WTC11 (cell line): Measurements from ENCODE around the gene IFT88. TPM values are rescaled to one million over a fixed set of nuclear protein-coding genes. Genes with fewer than 3 reads are reported as not detected.

Experiments used
- ATAC-seq: fragments of 200-7000 bp; cut with Tn5 transposase; 2 replicates; pipeline ENCODE4 v1.10.0; 2021; ENCODE audit warnings: mild to moderate bottlenecking, moderate library complexity
- CTCF ChIA-PET: fragments of 300-600 bp; sonication (Branson Sonifier 250); formaldehyde crosslinking; loops from one replicate; lab custom pipeline; 2021; ENCODE audit warnings: antibody characterized with exemption; lab: Charles Lee
- POLR2A ChIA-PET: fragments of 350-600 bp; sonication (Branson Sonifier 250); formaldehyde crosslinking; loops from one replicate; lab custom pipeline; 2021; ENCODE audit warnings: antibody characterized with exemption; lab: Charles Lee
- DNase-seq: peaks from one replicate; pipeline ENCODE4 v3.0.0; 2021; ENCODE audit warnings: low spot score
- H3K27ac Mint-ChIP-seq: 2 replicates; pipeline ENCODE4 v1.8.0; 2021; ENCODE audit warnings: mixed read lengths
- H3K27me3 Mint-ChIP-seq: 2 replicates; pipeline ENCODE4 v1.8.0; 2021; ENCODE audit warnings: low read depth, mild to moderate bottlenecking, moderate library complexity, mixed read lengths
- H3K36me3 Mint-ChIP-seq: 2 replicates; pipeline ENCODE4 v1.8.0; 2021; ENCODE audit warnings: mixed read lengths
- H3K4me1 Mint-ChIP-seq: 2 replicates; pipeline ENCODE4 v1.8.0; 2022; ENCODE audit warnings: mixed read lengths
- H3K4me3 Mint-ChIP-seq: 2 replicates; pipeline ENCODE4 v1.8.0; 2021; ENCODE audit warnings: mild to moderate bottlenecking, moderate library complexity, mixed read lengths
- H3K9me3 Mint-ChIP-seq: 2 replicates; pipeline ENCODE4 v1.8.0; 2021; ENCODE audit warnings: mixed read lengths
- AFF4 ChIP-seq: sonication (generic); formaldehyde crosslinking; IDR thresholded peaks from 2 replicates; pipeline ENCODE4 v1.8.1; 2023; ENCODE audit warnings: mild to moderate bottlenecking, missing genetic modification reagents, borderline replicate concordance
- ATF3 ChIP-seq: sonication (generic); formaldehyde crosslinking; conservative IDR thresholded peaks from 2 replicates; pipeline ENCODE4 v1.8.1; 2022; ENCODE audit warnings: mild to moderate bottlenecking, missing genetic modification reagents
- ATF6 ChIP-seq: sonication (generic); formaldehyde crosslinking; IDR thresholded peaks from 2 replicates; pipeline ENCODE4 v1.8.1; 2023; ENCODE audit warnings: mild to moderate bottlenecking, missing genetic modification reagents
- ELF4 ChIP-seq: sonication (generic); formaldehyde crosslinking; IDR thresholded peaks from 2 replicates; pipeline ENCODE4 v1.8.1; 2022; ENCODE audit warnings: low read depth, mild to moderate bottlenecking, moderate library complexity, missing genetic modification reagents
- ESRRA ChIP-seq: sonication (generic); formaldehyde crosslinking; IDR thresholded peaks from 2 replicates; pipeline ENCODE4 v1.8.1; 2022; ENCODE audit warnings: mild to moderate bottlenecking, missing genetic modification reagents, borderline replicate concordance
- FOXJ3 ChIP-seq: sonication (generic); formaldehyde crosslinking; IDR thresholded peaks from 2 replicates; pipeline ENCODE4 v1.9.0; 2021; ENCODE audit warnings: missing genetic modification reagents, mild to moderate bottlenecking, borderline replicate concordance
- FOXP1 ChIP-seq: sonication (generic); formaldehyde crosslinking; IDR thresholded peaks from 2 replicates; pipeline ENCODE4 v1.8.0; 2022; ENCODE audit warnings: missing genetic modification reagents, mild to moderate bottlenecking, moderate library complexity, borderline replicate concordance
- HMGA2 ChIP-seq: fragments of 250-450 bp; sonication (Bioruptor Pico); IDR thresholded peaks from 2 replicates; pipeline ENCODE4 v1.4.0; 2021; ENCODE audit warnings: mild to moderate bottlenecking, moderate library complexity
- KAT7 ChIP-seq: sonication (generic); formaldehyde crosslinking; IDR thresholded peaks from 2 replicates; pipeline ENCODE4 v1.8.1; 2023; ENCODE audit warnings: missing genetic modification reagents, mild to moderate bottlenecking, borderline replicate concordance
- NR1H2 ChIP-seq: sonication (generic); formaldehyde crosslinking; IDR thresholded peaks from 2 replicates; pipeline ENCODE4 v1.9.0; 2021; ENCODE audit warnings: mild to moderate bottlenecking, moderate library complexity, missing genetic modification reagents
- NR3C1 ChIP-seq: sonication (generic); formaldehyde crosslinking; conservative IDR thresholded peaks from 2 replicates; pipeline ENCODE4 v1.8.1; 2023; ENCODE audit warnings: low read depth, mild to moderate bottlenecking, missing genetic modification reagents
- PREB ChIP-seq: sonication (generic); formaldehyde crosslinking; IDR thresholded peaks from 2 replicates; pipeline ENCODE4 v1.8.1; 2022; ENCODE audit warnings: mild to moderate bottlenecking, missing genetic modification reagents, moderate library complexity, borderline replicate concordance
- SMAD3 ChIP-seq: sonication (generic); formaldehyde crosslinking; IDR thresholded peaks from 2 replicates; pipeline ENCODE4 v1.8.0; 2022; ENCODE audit warnings: missing genetic modification reagents, mild to moderate bottlenecking, borderline replicate concordance
- SP1 ChIP-seq: sonication (generic); formaldehyde crosslinking; conservative IDR thresholded peaks from 2 replicates; pipeline ENCODE4 v1.8.1; 2022; ENCODE audit warnings: missing genetic modification reagents
- ZNF121 ChIP-seq: sonication (generic); formaldehyde crosslinking; IDR thresholded peaks from 2 replicates; pipeline ENCODE4 v1.8.0; 2023; ENCODE audit warnings: missing genetic modification reagents
- ZNF219 ChIP-seq: sonication (generic); formaldehyde crosslinking; IDR thresholded peaks from 2 replicates; pipeline ENCODE4 v1.8.0; 2023; ENCODE audit warnings: missing genetic modification reagents, mild to moderate bottlenecking, borderline replicate concordance
- ZNF317 ChIP-seq: sonication (generic); formaldehyde crosslinking; IDR thresholded peaks from 2 replicates; pipeline ENCODE4 v1.8.1; 2023; ENCODE audit warnings: low read depth, mild to moderate bottlenecking, moderate library complexity, missing genetic modification reagents, borderline replicate concordance
- ZNF671 ChIP-seq: fragments of 250-450 bp; sonication (Bioruptor Pico); IDR thresholded peaks from 2 replicates; pipeline ENCODE4 v1.8.0; 2021; ENCODE audit warnings: mild to moderate bottlenecking
- total RNA-seq: library from RNA; stranded (reverse); gene quantifications from 3 replicates; pipeline ENCODE4 v1.2.3, GENCODE V29; 2021
- TF ChIP-seq, protein P1 (sequence below): sonication (generic); formaldehyde crosslinking; IDR thresholded peaks from 2 replicates; pipeline ENCODE4 v1.8.1; 2023; ENCODE audit warnings: mild to moderate bottlenecking, missing genetic modification reagents
- TF ChIP-seq, protein P2 (sequence below): sonication (generic); formaldehyde crosslinking; IDR thresholded peaks from 2 replicates; pipeline ENCODE4 v1.8.0; 2022; ENCODE audit warnings: missing genetic modification reagents

Gene IFT88
- total RNA-seq, 1 experiment from 2014 or later = 6.5 TPM

- TF ChIP-seq, protein P1, sequence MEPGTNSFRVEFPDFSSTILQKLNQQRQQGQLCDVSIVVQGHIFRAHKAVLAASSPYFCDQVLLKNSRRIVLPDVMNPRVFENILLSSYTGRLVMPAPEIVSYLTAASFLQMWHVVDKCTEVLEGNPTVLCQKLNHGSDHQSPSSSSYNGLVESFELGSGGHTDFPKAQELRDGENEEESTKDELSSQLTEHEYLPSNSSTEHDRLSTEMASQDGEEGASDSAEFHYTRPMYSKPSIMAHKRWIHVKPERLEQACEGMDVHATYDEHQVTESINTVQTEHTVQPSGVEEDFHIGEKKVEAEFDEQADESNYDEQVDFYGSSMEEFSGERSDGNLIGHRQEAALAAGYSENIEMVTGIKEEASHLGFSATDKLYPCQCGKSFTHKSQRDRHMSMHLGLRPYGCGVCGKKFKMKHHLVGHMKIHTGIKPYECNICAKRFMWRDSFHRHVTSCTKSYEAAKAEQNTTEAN (CRISPR knock-in tag) = no peak
- no peak for TF ChIP-seq NR1H2 (CRISPR knock-in tag)
- no peak for TF ChIP-seq SP1 (CRISPR knock-in tag)
- TF ChIP-seq ATF6 (CRISPR knock-in tag) = no peak
- no peak for TF ChIP-seq ELF4 (CRISPR knock-in tag)
- no peak for TF ChIP-seq ZNF317 (CRISPR knock-in tag)
- no peak for TF ChIP-seq FOXJ3
- TF ChIP-seq FOXP1 (CRISPR knock-in tag) = no peak
- TF ChIP-seq PREB (CRISPR knock-in tag) = no peak
- no peak for TF ChIP-seq ZNF219 (CRISPR knock-in tag)
- no peak for TF ChIP-seq ZNF671 (CRISPR knock-in tag)
- no peak for TF ChIP-seq HMGA2 (CRISPR knock-in tag)
- no peak for TF ChIP-seq ATF3 (CRISPR knock-in tag)
- no peak for TF ChIP-seq AFF4
- no peak for TF ChIP-seq ZNF121
- TF ChIP-seq NR3C1 (CRISPR knock-in tag) = no peak
- TF ChIP-seq ESRRA = no peak
- no peak for TF ChIP-seq SMAD3 (CRISPR knock-in tag)
- TF ChIP-seq, protein P2, sequence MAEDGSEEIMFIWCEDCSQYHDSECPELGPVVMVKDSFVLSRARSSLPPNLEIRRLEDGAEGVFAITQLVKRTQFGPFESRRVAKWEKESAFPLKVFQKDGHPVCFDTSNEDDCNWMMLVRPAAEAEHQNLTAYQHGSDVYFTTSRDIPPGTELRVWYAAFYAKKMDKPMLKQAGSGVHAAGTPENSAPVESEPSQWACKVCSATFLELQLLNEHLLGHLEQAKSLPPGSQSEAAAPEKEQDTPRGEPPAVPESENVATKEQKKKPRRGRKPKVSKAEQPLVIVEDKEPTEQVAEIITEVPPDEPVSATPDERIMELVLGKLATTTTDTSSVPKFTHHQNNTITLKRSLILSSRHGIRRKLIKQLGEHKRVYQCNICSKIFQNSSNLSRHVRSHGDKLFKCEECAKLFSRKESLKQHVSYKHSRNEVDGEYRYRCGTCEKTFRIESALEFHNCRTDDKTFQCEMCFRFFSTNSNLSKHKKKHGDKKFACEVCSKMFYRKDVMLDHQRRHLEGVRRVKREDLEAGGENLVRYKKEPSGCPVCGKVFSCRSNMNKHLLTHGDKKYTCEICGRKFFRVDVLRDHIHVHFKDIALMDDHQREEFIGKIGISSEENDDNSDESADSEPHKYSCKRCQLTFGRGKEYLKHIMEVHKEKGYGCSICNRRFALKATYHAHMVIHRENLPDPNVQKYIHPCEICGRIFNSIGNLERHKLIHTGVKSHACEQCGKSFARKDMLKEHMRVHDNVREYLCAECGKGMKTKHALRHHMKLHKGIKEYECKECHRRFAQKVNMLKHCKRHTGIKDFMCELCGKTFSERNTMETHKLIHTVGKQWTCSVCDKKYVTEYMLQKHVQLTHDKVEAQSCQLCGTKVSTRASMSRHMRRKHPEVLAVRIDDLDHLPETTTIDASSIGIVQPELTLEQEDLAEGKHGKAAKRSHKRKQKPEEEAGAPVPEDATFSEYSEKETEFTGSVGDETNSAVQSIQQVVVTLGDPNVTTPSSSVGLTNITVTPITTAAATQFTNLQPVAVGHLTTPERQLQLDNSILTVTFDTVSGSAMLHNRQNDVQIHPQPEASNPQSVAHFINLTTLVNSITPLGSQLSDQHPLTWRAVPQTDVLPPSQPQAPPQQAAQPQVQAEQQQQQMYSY (CRISPR knock-in tag) = no peak
- no peak for TF ChIP-seq KAT7 (CRISPR knock-in tag)
- TF ChIP-seq, all 79 proteins: peak for 0
- CTCF ChIA-PET = interaction anchor here (1.1 kb wide), 1 partner anchor 165 kb away, joined by 5 read pairs; no protein-coding TSS in a partner anchor
- no peak overlapping the region for H3K4me3 Mint-ChIP-seq
- POLR2A ChIA-PET = no interaction called here
- no peaks in the 10 kb centered on the region for H3K9me3 Mint-ChIP-seq
- H3K36me3 Mint-ChIP-seq = no peaks in the 10 kb centered on the region
- H3K4me1 Mint-ChIP-seq = peaks cover 13% of the 10 kb centered on the region
- no peaks in the 10 kb centered on the region; the same call in 1 of the 2 replicates for H3K27me3 Mint-ChIP-seq
- ATAC-seq (no peak), DNase-seq (no peak)
- no peak overlapping the region for H3K27ac Mint-ChIP-seq
These were observed 20.4 kb upstream of the IFT88 start for GRCh38 chr13:20546556-20546955.
